HG02763 (cell line): ENCODE measurements around the gene RPS10.
"Not testable (repeated sequence)": the region's sequence is repeated elsewhere in the genome, so short reads cannot be mapped to it uniquely, and the experiment has no call there.

Experiments used
- ATAC-seq: cut with Tn5 transposase; IDR thresholded peaks from one replicate; pipeline ENCODE4 v1.9.1; 2021; ENCODE audit warnings: mild to moderate bottlenecking, moderate library complexity; ENCODE audit not compliant: unreplicated experiment

RPS10 gene

GRCh38 chr6:34374069-34374468 lies 51.8 kb downstream of the RPS10 start:
- ATAC-seq = no peak

- ATAC-seq = no peak
These were observed 52.4 kb downstream of the RPS10 start for GRCh38 chr6:34373511-34373910.

DNA sequence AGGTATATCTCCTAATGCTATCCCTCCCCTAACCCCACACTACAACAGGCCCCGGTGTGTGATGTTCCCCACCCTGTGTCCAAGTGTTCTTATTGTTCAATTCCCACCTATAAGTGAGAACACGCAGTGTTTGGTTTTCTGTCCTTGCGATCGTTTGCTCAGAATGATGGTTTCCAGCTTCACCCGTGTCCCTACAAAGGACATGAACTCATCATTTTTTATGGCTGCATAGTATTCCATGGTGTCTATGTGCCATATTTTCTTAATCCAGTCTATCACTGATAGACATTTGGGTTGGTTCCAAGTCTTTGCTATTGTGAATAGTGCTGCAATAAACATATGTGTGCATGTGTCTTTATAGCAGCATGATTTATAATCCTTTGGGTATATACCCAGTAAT lies 54.0 kb downstream of the RPS10 start:
- ATAC-seq = not testable (repeated sequence)

GRCh38 chr6:34370361-34370760 lies 55.5 kb downstream of the RPS10 start:
- no peak for ATAC-seq

DNA sequence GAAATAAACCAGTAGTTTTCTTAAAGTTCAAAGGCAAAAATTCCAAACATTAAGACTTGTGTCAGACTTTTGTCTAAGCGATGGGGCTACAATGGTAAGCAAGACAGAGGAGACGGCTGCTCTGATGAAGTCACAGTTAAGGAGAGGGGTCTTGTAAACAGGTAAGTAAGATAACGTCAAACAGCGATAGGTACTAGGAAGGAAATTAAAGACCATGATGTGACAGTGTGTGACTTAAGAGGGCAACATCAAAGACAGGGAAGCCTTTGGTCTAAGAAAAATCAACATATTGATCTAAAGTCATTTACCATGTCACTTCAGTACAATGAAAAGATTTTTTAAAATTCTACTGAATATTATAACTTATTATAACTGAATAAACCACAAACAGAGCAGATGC lies 56.5 kb downstream of the RPS10 start:
- no peak for ATAC-seq
